ENCODE results near the gene PRR36.
A peak's percentile ranks its signal among the peaks of the same experiment; 100 is the strongest.

The PRR36 gene

GRCh38 chr19:7842661-7843294 lies 31.4 kb downstream of the PRR36 start:
- DNase-seq = no peak

GRCh38 chr19:7841751-7842660 lies 32.2 kb downstream of the PRR36 start:
- no peak for DNase-seq

GRCh38 chr19:7840629-7841028 lies 33.6 kb downstream of the PRR36 start:
- DNase-seq = no peak

- DNase-seq = no peak
These were observed 34.7 kb downstream of the PRR36 start for GRCh38 chr19:7839476-7839875.

- peak; percentile 31 for DNase-seq
These were observed 40.7 kb downstream of the PRR36 start for GRCh38 chr19:7833225-7834099.

- DNase-seq = peak; percentile 15
These were observed 41.4 kb downstream of the PRR36 start for GRCh38 chr19:7832781-7833180.

- no peak for DNase-seq
These were observed 42.2 kb downstream of the PRR36 start for GRCh38 chr19:7832009-7832408.

GRCh38 chr19:7831452-7831851 lies 42.7 kb downstream of the PRR36 start:
- DNase-seq = peak; percentile 16

- no peak for DNase-seq
These were observed 43.4 kb downstream of the PRR36 start for GRCh38 chr19:7830823-7831222.

- DNase-seq = no peak
These were observed 43.9 kb downstream of the PRR36 start for GRCh38 chr19:7830272-7830771.

- DNase-seq = peak; percentile 100
These were observed 44.5 kb downstream of the PRR36 start, which contains the start of gene EVI5L for GRCh38 chr19:7829561-7830271. TSS of gene EVI5L (plus strand) at chr19:7830218. CDS start at chr19:7846543, 16,325 bp downstream.

GRCh38 chr19:7829166-7829520 lies 45.0 kb downstream of the PRR36 start:
- DNase-seq = no peak

GRCh38 chr19:7823686-7824301 lies 50.4 kb downstream of the PRR36 start:
- DNase-seq = peak; percentile 15

- no peak for DNase-seq
These were observed 51.2 kb downstream of the PRR36 start for GRCh38 chr19:7822910-7823515.

- no peak for DNase-seq
These were observed 53.6 kb downstream of the PRR36 start for GRCh38 chr19:7820588-7820987.

- DNase-seq = no peak
These were observed 54.9 kb downstream of the PRR36 start for GRCh38 chr19:7819337-7819736.

GRCh38 chr19:7818806-7819205 lies 55.4 kb downstream of the PRR36 start:
- no peak for DNase-seq

All from fibroblast of skin of abdomen (primary cell).